Breast epithelium (tissue), 3 donors: ENCODE data around the gene ADM.

Experiments used
- CTCF ChIP-seq, 3 donors: fragments of 450-650 bp; IDR thresholded peaks; one replicate each; pipeline ENCODE4 v1.5.1; 2016 to 2017; ENCODE audit warnings: antibody characterized with exemption in 3 of 3, mild to moderate bottlenecking in 3 of 3, moderate library complexity in 3 of 3
- POLR2A ChIP-seq: fragments of 450-650 bp; IDR thresholded peaks from one replicate; pipeline ENCODE4 v1.6.1; 2016; ENCODE audit warnings: antibody characterized with exemption, mild to moderate bottlenecking, moderate library complexity
- POLR2AphosphoS5 ChIP-seq, 3 donors: sonication (generic); formaldehyde crosslinking; IDR thresholded peaks; one replicate each; pipeline ENCODE4 v1.6.1; 2017; ENCODE audit warnings: antibody characterized with exemption in 3 of 3

GRCh38 chr11:10304495-10305261 is at the start of gene ADM:
- TF ChIP-seq POLR2A (peak; percentile 94), CTCF (IDR thresholded peaks at IDR 0.05) (peak; percentile 34 to 46 (median 46)), POLR2AphosphoS5 (IDR thresholded peaks at IDR 0.05) (peak; percentile 89 to 97 (median 95))
